Suprapubic skin (tissue), 3 donors: ENCODE results near the gene ZCCHC7.

Experiments used
- POLR2A ChIP-seq, 2 donors: fragments of 450-650 bp; IDR thresholded peaks; one replicate each; pipeline ENCODE4 v1.6.1; 2017; ENCODE audit warnings: antibody characterized with exemption in 2 of 2, mild to moderate bottlenecking in 2 of 2, moderate library complexity in 2 of 2
- TF ChIP-seq, protein P1 (sequence below), 2 donors: fragments of 200-600 bp in 1 of 2; fragments of 450-650 bp in 1 of 2; sonication (generic) in 1 of 2; IDR thresholded peaks; one replicate each; pipeline ENCODE4 v1.5.1; 2016 to 2019; ENCODE audit warnings: antibody characterized with exemption in 2 of 2, mild to moderate bottlenecking in 1 of 2, moderate library complexity in 1 of 2

DNA sequence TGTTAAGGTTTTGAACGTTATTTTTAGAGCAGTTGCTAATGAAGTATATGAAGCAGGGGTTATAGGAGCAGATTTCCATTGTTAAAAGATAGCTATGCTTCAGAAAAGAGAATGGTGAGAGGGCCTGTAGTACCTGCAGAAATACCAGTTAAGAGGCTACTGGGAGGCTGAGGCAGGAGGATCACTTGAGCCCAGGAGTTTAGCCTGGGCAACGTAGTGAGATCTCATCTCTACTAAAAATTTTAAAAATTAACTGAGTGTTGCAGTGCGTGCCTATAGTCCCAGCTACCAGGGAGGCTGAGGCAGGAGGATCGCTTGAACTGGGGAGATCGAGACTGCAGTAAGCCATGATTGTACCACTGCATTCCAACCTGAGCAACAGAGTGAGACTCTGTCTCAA lies 148.8 kb downstream of the ZCCHC7 start:
- no peak for TF ChIP-seq POLR2A (IDR thresholded peaks at IDR 0.05)
- TF ChIP-seq, protein P1, sequence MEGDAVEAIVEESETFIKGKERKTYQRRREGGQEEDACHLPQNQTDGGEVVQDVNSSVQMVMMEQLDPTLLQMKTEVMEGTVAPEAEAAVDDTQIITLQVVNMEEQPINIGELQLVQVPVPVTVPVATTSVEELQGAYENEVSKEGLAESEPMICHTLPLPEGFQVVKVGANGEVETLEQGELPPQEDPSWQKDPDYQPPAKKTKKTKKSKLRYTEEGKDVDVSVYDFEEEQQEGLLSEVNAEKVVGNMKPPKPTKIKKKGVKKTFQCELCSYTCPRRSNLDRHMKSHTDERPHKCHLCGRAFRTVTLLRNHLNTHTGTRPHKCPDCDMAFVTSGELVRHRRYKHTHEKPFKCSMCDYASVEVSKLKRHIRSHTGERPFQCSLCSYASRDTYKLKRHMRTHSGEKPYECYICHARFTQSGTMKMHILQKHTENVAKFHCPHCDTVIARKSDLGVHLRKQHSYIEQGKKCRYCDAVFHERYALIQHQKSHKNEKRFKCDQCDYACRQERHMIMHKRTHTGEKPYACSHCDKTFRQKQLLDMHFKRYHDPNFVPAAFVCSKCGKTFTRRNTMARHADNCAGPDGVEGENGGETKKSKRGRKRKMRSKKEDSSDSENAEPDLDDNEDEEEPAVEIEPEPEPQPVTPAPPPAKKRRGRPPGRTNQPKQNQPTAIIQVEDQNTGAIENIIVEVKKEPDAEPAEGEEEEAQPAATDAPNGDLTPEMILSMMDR (IDR thresholded peaks at IDR 0.05): no peak
